Activated T-cell treated with anti-CD3 and anti-CD28 coated beads, Interleukin-2, amount 50 U/mL, for 48 hours (primary cell): ENCODE data around the gene C14orf180.
"Not testable (repeated sequence)": the region's sequence is repeated elsewhere in the genome, so short reads cannot be mapped to it uniquely, and the experiment has no call there.

Experiments used
- DNase-seq, 2 experiments: peaks; one replicate each; pipeline ENCODE4 v3.0.0-alpha.2; 2020

The C14orf180 gene

DNA sequence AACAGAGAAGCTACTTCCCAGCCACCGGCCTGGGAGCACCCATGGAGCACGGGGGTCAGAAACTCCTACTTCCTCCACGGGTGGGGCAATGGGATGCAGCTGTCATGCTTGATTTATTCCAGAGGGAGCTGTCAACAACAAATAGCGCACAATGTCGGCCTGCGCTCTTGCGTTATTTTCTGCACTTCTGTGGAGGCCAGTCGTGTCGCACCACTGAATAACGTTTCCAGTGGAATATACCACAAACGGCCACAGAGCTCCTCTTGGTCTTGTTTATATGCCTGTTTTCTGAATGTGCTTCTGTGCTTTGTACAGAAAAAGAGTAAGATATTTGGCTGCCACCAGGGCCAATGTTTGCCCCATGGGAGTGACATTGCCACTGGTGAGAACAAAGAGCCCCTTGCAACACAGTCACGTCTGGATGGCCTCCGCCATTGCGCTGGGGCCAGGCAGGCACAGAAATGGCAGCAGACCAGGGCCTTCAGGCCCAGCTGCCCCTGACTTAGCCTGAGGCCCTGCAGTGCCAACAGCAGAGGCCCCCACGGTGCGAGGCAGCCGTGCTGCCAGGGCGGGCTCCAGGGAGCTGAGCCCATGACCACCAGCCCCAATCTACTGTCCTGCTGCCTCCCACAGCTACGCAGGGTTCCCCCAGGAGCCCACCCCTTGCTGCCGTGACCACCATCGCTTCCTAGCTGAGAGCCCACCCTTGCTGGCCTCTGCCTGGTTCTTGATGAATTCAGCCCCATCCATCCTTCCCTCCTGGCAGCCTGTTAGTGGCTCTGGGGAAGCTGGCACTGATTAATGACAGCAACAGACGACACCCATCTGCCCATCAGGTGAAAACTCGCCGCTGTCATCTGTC lies 53.9 kb downstream of the C14orf180 start:
- no peak for DNase-seq

DNA sequence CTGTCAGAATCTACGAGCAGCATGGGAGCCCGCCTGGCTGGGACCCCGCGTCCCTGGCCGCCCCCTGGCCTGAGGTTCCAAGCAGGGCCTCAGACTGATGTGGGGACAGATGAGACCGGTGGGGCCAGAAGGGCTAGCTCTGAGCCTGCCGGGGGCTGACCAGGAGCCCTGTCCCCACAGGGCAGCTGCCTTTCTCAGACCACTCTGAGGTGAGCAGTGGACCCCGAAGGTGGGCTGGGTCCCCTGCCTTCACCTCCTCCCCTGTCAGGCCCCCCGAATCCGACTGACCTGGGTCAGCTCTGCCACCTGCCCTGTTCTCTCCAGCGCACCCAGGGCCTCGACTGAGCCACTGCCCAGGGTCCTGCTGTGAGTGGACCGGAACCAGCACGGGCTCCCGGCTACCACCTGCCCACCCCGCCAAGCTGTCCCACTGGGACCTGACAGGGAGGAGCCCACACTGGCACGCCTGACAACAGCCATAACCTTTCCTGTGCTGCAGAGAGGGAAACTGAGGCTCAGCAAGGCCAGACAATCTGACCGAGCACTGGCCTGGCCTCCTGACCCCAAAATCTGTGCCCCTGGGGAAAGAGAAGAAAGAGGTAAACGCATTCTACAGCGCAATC lies 54.7 kb downstream of the C14orf180 start:
- no peak for DNase-seq

DNA sequence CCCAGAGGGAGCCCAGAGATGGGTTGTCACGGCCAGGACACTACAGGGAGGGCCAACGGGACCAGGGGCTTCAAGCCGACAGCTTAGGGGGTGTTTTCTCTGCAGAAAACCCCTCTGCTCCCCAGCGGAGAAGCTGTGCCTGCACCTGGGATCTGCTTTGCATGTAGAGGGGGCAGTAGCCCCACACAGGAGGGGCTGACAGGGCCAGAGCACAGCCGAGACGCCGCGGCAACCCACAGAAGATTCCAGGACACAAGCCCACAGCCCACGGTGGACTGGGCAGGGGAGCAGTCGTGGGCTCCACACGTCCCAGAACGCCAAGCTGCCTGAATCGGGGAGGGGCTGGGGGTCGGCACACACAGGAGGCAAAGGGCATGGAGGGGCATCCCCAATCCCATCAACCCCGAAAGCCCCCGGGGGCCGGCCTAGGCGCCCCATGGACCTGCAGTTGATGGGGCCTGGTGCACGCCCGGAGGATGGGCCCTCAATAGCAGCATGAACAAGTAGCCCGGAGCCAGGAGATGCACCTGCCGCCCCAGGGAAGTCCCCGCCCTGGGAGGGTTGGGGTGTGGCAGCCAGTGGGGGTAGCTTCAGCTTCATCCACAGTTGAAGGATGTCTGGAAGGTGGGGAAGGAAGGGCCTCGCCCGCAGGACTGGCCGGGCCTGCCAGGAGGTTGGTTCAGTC lies 55.5 kb downstream of the C14orf180 start:
- no peak for DNase-seq

DNA sequence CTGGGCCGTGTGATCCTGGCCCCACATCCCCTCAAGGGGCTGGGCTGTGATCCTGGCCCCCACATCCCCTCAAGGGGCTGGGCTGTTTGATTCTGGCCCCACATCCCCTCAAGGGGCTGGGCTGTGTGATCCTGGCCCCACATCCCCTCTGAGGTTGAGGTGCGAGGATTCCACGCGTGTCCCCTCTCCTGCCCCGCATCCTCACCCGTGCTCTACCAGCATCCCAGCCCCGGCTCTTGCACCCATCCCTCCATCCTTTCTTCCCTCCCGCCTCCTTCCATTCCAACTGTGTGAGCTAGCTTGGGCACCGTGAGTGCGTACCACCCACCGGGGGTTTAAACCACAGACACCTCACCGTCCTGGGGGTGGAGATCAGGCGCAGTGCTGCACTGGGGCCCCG lies 56.2 kb downstream of the C14orf180 start:
- no peak for DNase-seq

DNA sequence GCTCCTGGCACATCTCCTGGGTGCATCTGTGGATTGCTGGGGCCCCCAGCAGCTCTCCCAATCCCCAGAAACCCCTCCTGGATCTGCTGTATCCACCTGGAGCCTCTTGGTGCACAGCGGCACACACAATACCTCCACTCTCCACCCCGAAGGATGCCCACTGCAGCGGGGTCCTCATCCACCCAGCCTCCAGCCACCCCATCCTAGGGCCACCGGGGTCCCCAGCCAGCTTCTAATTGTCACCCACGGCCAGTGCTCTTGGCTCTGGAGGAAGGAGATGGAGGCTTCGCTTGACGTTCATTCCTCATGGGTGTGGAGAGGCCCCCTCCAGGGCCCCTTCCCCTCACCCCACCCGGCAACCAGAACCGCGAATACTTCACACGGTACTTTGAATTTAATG lies 56.6 kb downstream of the C14orf180 start:
- no peak for DNase-seq

DNA sequence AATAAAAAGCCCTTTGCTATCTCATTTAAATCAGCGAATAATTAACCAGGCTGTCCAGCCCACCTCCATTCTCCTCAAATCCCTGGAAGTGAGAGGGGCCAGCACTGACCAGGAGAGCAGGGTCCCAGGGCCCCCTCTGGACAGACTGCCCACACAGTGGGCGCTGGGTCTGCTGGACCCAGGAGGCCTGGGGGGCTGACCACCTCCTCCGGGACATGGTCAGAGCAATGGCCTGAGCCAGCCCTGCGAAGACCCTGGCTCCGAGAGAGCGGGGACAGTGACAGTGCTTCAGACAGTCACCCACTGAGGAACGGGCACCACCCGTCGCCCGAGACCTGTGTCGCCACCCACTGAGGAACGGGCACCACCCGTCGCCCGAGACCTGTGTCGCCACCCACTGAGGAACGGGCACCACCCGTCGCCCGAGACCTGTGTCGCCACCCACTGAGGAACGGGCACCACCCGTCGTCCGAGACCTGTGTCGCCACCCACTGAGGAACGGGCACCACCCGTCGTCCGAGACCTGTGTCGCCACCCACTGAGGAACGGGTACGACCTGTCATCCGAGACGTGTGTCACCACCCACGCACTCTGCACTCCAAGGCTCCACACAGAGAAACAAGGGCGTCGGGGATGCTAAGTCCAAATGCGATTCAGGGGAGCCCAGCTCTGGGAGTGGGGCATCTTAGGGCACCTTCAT lies 57.4 kb downstream of the C14orf180 start:
- not testable (repeated sequence) for DNase-seq

DNA sequence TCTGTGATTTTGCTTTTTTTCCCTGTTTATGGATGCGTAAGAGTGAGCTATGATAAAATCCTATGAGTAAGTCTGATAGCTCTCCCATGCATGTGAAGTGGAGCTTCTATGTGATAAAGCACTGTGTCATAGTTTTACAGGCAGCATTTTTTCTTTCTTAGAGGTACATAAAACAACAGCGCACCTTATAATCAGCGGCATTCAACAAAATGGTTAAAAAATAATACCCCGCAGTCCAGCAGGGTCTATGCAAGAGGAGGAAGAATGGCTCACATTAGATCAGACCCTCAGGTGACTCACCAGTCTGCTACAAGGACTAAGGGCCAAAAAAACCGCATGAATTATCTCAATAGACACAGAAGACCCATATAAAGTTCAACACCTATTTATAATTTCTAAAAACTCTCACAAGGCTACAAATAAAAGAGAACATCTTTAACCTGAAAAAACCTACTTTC lies 58.0 kb downstream of the C14orf180 start:
- DNase-seq, result no peak

DNA sequence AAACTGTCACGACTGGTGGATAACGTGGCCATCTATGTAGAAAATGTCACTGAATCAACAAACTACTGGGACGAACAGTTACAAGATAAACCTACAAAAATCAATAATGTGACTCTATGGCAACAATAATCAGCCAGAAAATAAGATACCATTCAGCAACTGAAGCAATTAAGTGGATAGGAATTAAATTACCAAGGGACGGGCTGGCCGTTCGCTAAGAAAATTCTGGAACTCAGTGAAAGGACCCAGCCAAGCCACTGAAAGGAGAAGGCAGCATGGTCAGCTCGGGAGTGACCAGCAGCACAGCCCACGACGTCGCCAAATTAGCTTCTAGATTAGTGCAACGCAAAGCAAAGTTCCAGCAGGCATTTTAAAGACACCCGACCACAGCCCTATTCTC lies 58.6 kb downstream of the C14orf180 start:
- DNase-seq, result no peak

DNA sequence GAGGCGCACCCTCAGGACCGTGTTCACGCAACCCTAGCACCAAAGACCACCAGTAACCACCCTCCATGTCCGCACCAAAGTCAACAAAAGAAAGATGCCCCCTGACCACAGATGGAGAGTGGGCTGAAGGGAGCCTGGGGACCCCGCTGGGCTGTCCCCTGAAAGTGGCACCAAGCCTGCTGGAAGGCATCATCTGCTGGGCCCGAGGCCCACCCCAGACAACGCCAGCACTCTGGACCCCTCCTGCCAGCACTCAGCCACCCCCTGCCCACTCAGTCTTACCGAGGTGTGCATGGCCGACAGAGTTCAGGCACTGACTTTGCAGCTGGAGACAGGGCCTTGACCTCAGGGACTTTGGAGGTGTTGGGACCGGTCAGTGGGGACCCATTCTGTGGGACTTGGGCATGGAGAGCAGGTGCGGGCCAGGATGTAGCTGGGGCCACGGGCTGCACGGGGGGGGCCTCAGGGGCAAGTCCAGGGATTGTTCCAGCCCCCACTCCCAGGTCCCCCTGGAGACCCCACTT lies 59.4 kb downstream of the C14orf180 start:
- DNase-seq, result no peak

DNA sequence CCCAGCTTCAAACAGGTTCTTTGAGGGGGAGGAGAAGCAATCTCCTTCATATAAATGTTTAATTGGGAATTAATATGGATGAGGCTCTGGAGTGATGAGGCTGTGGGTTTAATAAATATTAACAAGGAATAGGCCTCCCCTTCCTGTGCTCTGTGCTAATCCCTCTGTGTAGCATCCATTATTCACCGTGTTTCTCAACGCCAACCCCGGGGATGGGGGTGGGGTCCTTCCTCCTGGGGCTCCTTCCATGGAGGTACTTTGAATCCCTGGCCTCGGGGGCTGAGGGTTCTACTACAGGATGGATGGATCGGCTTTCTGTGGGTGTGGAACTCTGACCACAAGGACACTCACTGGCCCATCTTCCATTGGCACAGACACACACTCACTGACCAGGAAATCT lies 59.9 kb downstream of the C14orf180 start:
- no peak for DNase-seq
